ENCODE results near the gene CLPSL2. TPM values are rescaled to one million over a fixed set of nuclear protein-coding genes. Genes with fewer than 3 reads are reported as not detected.
"Not testable (repeated sequence)": the region's sequence is repeated elsewhere in the genome, so short reads cannot be mapped to it uniquely, and the experiment has no call there.

CLPSL2 gene
- total RNA-seq, result not detected

GRCh38 chr6:35776364-35777215 is at the start of gene CLPSL2:
Gene CLPSL2, plus strand, starts transcription at chr6:35776598. Its CDS starts 21 bp downstream, at chr6:35776619.
- DNase-seq, result no peak

DNA sequence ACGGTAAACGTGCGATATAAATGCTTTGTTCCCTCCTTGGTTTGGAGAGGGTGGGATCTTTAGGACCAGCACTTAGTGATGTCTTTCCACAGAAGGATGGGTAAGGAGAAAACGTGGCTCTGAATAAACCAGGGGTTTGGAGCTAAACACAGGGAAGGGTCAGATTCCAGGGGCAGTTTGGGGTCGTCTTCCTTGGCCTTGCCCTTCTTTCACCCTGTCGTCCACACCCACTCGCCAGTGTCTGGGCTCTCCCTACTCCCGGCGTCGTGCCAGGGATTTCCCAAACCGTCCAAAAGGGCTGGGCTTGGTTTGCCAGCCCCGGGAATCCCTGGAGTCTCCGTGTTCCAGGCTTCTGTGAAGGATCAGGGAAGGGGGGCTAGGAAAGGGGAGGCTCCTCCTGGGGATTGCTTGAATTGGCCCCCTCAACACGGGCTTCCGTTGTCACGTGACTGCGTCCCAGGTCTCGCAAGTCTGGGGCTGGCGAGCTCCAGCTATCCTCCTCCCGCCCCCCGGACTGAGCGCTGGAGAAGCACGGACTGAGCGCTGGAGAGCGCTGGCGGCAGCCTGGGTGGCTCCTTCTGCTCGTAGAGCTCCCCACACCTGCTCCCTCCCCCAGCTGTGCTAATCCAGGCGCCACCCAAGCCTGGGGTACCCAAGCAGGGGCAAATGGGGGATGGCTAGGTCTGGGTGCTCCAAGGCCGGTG is 49.0 kb upstream of the CLPSL2 start:
- DNase-seq, result no peak

- DNase-seq, result peak; percentile 72
These were observed 48.3 kb upstream of the CLPSL2 start for GRCh38 chr6:35727935-35728682.

DNA sequence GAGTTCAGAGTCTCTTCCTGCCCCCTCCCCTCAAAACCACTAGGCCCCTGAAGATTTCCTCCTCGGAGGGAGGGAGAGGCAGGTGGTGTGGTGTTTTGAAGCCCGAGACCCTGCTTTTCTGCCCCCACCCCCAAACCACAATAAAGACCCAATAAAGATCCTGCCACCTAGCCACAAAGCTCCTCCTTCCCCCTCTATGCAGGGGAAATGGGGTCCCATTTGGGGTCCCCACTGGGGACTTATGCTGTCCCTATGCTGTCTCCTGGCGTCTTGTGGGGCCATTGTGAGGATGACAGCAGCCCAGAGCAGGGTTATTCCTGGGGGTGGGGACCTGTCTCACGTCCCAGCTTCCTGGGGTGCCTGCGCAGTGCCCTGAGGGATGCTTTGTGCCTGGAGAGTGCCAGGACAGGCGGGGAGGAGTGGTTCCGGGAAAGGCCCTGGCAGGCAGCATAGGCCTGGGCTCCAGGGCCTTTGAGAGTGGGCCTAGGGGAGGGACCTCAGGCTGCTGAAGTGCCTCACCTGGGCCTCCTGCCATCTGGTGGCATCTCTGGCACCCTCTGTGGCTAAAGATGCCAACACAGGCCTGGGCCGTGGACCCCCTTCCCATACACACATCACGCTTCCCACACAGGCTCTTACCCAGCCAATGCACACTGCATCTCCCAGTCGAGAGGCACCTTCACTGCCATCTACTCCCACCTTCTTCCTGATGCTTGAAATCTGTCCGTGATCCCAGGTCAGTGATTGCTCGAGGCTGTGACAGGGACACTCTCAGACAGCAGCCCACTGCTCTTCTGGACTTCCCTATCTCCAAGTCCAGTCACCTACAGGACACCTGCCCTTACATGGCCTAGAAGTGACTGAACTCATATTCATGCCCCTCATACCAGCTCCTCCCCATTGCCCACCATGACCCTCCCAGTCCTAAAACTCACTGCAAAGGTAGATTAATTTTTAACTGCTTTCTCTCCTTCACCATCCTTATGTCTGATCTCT is 47.4 kb upstream of the CLPSL2 start:
- no peak for DNase-seq

DNA sequence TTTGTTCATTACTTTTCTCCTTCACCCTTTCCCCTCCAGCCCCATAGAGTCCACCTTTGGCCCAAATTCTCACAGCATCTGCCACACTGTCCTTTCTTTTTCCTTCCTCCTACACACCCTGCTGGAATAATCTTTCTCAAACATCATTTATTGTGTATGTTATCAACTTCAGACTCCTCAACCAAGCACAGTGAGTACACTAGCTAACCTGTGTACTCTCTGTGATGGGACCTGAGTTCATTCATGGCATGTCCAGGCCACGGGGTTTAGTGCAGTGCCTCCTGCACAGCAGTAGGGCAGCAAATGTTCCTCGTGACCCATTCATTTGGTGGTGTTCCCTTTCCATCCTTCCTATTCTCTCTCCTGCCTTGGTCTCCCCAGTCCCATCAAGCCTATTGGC is 46.7 kb upstream of the CLPSL2 start:
- no peak for DNase-seq

GRCh38 chr6:35730745-35731413 is 45.5 kb upstream of the CLPSL2 start:
- DNase-seq, result no peak

GRCh38 chr6:35731414-35731735 is 45.0 kb upstream of the CLPSL2 start:
- DNase-seq, result peak; percentile 85

DNA sequence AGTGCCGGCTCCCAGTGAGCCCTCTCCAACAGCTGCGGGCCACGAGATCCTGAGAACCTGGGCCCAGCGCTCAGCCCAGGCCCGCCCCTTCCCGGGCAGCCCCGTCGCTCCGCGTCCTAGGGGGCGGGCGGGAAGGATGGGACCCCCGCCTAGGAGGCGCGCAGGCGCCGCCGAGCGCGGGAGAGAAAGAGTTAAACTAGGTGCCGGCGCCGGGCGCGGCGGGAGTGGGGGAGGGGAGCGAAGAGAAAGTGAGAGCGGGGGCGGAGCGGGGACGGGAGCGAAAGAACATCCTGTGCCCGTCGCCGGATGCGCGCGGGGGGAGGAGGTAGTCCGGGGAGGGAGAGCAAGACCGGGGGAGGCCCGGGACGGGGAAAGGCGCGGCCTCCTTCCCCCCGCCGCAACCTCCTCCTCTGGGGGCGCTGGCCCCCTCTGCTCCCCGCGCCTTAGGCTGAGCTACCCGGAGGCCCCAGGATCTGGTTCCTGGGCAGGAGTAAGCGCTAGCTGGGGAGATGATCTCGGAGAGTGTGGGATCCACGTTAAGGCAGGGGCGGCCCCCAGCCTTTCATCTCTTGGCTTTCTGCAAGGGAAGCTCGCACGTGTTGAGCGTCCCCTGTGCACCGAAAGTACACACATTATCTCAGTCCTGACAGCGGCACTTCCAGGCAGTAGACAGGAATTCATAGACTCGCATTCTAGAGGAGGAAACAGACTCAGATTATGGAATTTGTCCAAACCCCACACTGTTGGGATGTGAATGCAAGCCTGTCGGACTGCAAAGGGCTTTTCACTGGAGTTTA is 44.5 kb upstream of the CLPSL2 start:
- peak; percentile 87 for DNase-seq

DNA sequence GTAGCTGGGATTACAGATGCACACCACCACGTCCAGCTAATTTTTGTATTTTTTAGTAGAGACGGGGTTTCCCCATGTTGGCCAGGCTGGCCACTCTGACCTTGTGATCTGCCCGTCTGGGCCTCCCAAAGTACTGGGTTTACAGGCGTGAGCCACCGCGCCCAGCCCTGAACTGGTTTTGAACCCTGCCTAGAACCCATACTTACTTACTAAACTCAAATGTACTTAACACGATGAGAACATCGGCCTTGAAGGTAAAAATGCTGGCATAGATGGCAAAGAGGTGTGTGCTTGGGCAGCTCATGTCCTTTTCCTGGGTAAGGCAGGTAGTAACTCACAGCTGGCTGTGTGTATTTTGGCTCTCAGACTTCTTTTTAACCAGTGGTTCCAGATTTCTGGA is 42.8 kb upstream of the CLPSL2 start:
- no peak for DNase-seq

GRCh38 chr6:35734319-35734718 is 42.1 kb upstream of the CLPSL2 start:
- DNase-seq, result not testable (repeated sequence)

DNA sequence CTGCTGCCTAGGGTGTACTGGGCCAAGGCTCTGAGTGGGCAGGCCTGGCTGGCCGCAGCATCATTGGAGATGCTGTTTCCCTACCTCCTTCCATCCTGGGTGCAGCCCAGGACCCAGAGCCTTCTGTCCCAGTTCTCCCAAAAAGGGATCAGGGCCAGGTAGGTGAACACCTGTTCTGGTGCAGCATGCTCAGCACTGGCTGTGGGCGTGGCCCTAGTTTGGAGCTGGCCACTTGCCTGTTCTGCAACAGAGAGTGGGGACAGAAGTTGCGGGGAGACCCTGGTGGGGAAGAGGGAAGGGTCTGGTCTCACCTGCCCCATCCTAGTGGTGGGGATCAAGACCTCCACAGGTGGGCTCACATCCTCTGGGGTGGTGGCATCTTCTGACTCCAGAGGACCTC is 40.9 kb upstream of the CLPSL2 start:
- no peak for DNase-seq

- DNase-seq, result peak; percentile 81
These were observed 40.0 kb upstream of the CLPSL2 start for GRCh38 chr6:35736253-35736894.

- no peak for DNase-seq
These were observed 39.4 kb upstream of the CLPSL2 start, which contains the start of gene ARMC12 for GRCh38 chr6:35736982-35737412. Gene ARMC12, plus strand, starts transcription at chr6:35737032. Its CDS starts 77 bp downstream, at chr6:35737109.

DNA sequence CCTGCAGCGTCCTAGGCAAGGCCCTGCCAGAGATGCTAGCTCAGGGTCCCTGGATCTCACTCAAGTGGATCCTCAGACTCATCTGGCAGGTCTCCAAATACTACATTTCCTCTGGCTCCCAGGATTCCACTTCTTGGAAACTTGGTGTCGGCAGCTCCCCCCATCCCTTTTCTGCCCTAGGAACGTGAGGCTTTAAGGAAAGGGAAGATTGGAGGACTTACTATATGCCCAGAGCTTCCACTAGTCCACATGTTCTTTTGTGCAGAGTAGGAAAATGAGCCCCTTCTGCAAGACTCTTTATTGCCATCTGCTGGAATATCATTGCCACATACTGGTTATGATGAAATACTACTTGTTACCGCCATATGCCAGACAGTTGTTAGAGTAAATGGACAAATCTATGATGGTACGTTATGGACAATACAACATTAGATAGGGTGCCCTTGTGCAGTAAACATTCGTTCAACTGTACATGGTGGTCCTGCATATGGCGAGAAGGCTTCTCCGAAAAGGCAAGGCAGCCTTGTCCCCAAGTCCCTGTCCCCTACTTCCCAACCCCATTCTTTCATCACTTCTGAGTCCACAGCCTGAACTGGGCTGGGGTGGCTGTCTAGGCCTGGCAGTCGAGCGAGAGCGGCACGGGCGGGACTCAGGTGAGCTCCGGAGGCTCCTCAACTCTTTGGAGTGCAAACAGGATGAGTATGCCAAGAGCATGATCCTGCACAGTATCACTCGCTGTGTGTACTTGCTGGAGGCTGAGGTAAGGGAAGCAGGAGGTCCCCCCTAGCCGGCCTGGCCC is 38.8 kb upstream of the CLPSL2 start:
- no peak for DNase-seq

GRCh38 chr6:35739645-35740524 is 36.5 kb upstream of the CLPSL2 start:
- DNase-seq, result no peak

DNA sequence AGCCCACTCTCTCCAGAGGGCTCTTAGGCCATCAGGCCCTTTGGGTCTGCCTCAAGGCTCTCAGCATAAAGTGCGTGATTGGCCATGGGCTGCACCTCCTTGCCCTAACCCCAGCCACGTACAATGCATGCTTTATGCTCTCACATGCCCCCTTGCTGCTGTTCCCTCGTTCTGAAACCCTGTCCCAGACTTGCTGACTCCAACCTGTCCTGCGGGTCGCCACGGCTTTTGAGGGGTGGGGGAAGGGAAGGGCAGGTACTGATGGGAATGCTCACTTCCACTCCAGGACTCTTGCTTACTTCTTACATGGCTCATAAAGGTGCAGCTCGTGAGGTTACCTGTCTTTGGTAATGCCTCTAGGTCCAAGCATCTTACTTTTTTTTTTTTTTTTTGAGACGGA is 33.6 kb upstream of the CLPSL2 start:
- DNase-seq, result no peak

DNA sequence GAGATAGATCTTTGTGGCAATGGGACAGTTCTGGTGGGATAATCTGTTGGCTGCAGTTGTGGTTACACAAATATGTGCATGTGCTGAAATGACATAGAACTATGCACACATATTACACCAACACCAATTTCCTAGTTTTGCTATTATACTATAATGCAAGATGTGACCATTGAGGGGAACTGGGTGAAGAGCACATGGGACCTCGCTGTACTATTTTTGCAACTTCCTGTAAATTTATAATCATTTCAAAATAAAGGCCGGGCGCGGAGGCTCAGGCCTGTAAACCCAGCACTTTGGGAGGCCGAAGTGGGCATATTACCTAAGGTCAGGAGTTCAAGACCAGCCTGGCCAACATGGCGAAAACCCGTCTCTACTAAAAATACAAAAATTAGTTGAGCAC is 30.9 kb upstream of the CLPSL2 start:
- DNase-seq, result no peak

DNA sequence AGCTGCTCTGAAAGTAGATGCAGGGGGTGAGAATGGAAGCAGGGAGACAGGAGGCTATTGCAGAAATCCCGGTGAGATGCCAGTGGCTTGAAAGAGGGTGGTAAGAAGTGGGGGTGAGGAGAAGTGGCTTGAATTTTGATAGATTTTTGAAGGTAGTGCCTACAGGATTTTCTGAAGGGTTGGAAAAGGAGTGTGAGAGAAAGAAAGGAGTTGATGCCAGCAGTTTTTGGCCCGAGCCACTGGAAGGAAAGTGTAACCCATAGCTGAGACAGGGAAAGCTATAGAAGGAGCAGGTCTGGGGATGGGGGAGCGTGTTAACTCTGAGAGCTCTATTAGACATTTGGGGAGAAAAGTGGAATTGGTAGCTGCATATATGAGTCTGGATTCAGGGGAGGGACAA is 29.9 kb upstream of the CLPSL2 start:
- no peak for DNase-seq
